ENCODE measurements around the gene PPM1N. TPM values are rescaled to one million over a fixed set of nuclear protein-coding genes. Genes with fewer than 3 reads are reported as not detected.

The PPM1N gene
- total RNA-seq, 1 donor from 2014 or later = 0.82 TPM

DNA sequence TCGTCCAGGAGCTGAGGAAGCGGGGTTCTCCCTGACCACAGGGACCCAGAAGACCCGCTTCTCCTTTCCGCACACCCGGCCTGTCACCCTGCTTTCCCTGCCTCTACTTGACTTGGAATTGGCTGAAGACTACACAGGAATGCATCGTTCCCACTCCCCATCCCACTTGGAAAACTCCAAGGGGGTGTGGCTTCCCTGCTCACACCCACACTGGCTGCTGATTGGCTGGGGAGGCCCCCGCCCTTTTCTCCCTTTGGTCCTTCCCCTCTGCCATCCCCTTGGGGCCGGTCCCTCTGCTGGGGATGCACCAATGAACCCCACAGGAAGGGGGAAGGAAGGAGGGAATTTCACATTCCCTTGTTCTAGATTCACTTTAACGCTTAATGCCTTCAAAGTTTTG, 27.9 kb downstream of the PPM1N start:
- DNase-seq (ENCODE audit: low spot score in 2 of 2) (peak; percentile 65 to 69), FAIRE-seq (no peak)

GRCh38 chr19:45526971-45527370, 28.7 kb downstream of the PPM1N start:
- DNase-seq (ENCODE audit: low spot score in 2 of 2) (no peak), FAIRE-seq (no peak)

DNA sequence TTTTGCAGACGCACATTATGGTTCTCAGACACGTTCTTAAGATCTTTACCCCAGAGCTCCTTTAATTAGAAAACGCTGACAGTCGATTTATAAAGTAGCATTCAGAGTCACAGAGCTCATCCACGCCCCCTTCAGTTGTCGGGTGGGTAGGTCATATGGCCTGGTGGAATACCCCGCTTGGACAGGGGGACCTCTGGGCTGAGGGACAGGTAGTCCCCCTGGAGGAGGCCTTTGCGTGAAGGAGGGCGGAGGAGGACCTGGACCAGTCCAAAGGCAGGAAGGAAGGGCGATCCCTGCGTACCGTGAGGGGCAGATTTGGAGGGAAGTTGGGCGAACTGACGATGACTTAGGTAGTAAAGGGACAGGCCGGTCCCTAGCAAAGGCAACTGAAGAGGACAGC, 29.5 kb downstream of the PPM1N start:
- no peak for DNase-seq (ENCODE audit: low spot score in 2 of 2)
- FAIRE-seq = no peak

- FAIRE-seq (no peak), DNase-seq (ENCODE audit: low spot score in 2 of 2) (no peak)
Measured at GRCh38 chr19:45528149-45528743, 30.0 kb downstream of the PPM1N start.

GRCh38 chr19:45528744-45529419, 30.6 kb downstream of the PPM1N start:
- peak in 1 of 2 donors; percentile 40 for DNase-seq (ENCODE audit: low spot score in 2 of 2)
- FAIRE-seq = no peak

DNA sequence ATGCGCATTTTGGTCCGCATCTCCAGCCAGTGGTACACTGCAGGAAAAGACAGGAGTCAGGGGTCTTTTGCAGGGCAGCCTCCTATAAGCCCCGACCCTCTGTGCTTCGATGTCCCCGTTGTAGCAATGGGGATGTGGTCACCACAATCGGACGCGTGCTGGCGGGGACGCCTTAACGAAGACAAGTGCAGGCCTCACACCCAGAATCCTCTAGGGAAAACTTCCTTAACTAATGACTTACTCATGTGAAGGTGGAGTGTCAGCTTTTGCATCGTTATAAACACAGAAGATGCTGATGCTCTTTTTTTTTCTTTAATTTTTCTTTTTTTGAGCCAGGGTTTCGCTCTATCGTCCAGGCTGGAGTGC, 31.2 kb downstream of the PPM1N start:
- FAIRE-seq = no peak
- peak in 1 of 2 donors; percentile 14 for DNase-seq (ENCODE audit: low spot score in 2 of 2)

- DNase-seq (ENCODE audit: low spot score in 2 of 2) = no peak
- no peak for FAIRE-seq
Measured at GRCh38 chr19:45531349-45531748, 33.1 kb downstream of the PPM1N start.

DNA sequence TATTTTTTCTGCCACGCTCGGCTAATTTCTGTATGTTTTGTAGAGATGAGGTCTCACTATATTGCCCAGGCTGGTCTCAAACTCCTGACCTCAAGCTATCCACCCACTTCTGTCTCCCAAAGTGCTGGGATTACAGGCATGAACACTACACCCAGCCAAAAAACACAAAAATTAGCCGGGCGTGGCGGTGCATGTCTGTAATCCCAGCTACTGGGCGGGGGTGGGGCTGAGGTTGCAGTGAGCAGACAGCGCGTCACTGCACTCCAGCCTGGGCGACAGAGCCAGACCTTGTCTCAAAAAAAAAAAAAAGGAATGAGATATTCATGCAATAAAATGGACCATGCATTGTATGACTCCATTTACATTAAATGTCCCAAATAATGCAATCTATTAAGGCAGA, 41.2 kb downstream of the PPM1N start:
- DNase-seq (ENCODE audit: low spot score in 2 of 2) (no peak), FAIRE-seq (no peak)

DNA sequence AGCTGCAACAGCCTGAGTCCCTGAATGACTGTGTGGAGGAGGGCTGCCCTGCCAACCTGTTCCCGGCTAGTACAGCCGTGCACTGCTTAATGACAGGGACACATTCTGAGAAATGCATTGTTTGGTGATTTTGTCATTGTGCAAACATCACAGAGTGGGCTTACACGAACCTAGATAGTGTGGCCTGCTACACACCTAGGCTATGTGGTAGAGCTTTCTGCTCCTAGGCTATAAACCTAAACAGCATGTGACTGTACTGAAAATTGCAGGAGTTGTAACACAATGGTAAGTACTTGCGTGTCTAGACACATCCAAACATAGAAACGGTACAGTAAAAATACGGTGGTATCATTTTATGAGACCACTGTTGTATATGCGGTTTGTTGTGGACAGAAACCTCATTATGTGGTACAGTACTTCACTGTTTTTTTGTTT, 44.0 kb downstream of the PPM1N start:
- no peak for FAIRE-seq
- no peak for DNase-seq (ENCODE audit: low spot score in 2 of 2)

- FAIRE-seq = no peak
- DNase-seq (ENCODE audit: low spot score in 2 of 2) = no peak
Measured at GRCh38 chr19:45547211-45547770, 49.0 kb downstream of the PPM1N start.

DNA sequence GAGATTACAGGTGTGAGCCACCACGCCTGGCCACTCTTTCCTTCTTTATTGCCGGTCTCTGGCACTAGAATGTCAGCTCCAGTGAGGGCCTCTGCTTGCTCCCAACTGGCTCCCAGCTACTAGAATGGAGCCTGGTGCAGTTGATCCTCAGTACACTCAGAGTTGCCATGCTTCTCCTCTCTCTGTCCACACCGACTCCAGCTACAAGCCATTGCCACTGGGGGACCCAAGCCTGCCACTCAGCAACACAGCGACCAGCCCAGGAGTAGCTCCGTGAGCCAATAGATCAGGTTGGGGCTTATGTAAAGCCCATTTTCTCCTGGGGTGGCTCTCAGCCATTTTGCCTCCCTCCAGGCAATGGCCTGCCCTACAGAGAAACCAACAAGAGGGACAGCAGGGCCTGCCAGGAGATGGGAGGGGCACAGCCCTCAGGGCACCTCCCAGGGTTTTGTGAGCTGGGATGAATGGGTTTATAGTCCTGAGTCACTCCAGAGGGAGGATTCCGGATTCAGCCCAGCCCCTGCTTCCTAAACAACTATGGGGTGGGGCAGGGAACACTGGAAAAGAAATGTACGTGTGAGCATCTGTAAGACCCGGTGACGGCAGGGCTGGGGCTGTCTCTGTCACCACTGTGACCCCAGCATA, 49.8 kb downstream of the PPM1N start:
- FAIRE-seq = no peak
- DNase-seq (ENCODE audit: low spot score in 2 of 2) = no peak

Other genes starting within 250 kb of the PPM1N start
- 32.6 TPM for gene MARK4, start 247.2 kb upstream of the PPM1N start, total RNA-seq
- not detected for gene CKM, start 175.6 kb upstream of the PPM1N start, total RNA-seq
- 0.41 TPM for gene KLC3, start 157.7 kb upstream of the PPM1N start, total RNA-seq
- 14.3 TPM for gene ERCC2, start 127.9 kb upstream of the PPM1N start, total RNA-seq
- under 0.01 TPM for gene PPP1R13L, start 93.4 kb upstream of the PPM1N start, total RNA-seq
- 3.7 TPM for gene POLR1G, start 91.8 kb upstream of the PPM1N start, total RNA-seq
- gene ERCC1, start 74.5 kb upstream of the PPM1N start, total RNA-seq = 55.0 TPM
- gene FOSB, start 30.4 kb upstream of the PPM1N start, total RNA-seq = 2.0 TPM
- gene RTN2, start 1.4 kb upstream of the PPM1N start, total RNA-seq = 54.2 TPM
- 9.0 TPM for gene VASP, start 9.0 kb downstream of the PPM1N start, total RNA-seq
- gene OPA3, start 86.4 kb downstream of the PPM1N start, total RNA-seq = 1.6 TPM
- gene GPR4, start 103.8 kb downstream of the PPM1N start, total RNA-seq = under 0.01 TPM
- gene EML2, start 141.0 kb downstream of the PPM1N start, total RNA-seq = 13.0 TPM
- gene GIPR, start 169.8 kb downstream of the PPM1N start, total RNA-seq = 0.41 TPM
- gene SNRPD2, start 193.5 kb downstream of the PPM1N start, total RNA-seq = 157 TPM
- gene QPCTL, start 194.2 kb downstream of the PPM1N start, total RNA-seq = 8.2 TPM
- 13.9 TPM for gene FBXO46, start 232.5 kb downstream of the PPM1N start, total RNA-seq
- not detected for gene MEIOSIN, start 235.0 kb downstream of the PPM1N start, total RNA-seq

All from frontal cortex (tissue), 4 donors.